GM23338 (cell line): ENCODE results near the gene BBX. TPM values are rescaled to one million over a fixed set of nuclear protein-coding genes. Genes with fewer than 3 reads are reported as not detected.

Source experiments
- ATAC-seq: fragments of 200-7000 bp; cut with Tn5 transposase; 3 replicates; pipeline ENCODE4 v1.9.1; 2020
- DNase-seq: peaks from one replicate; pipeline ENCODE4 v3.0.0-alpha.2; 2015; ENCODE audit warnings: low spot score
- H2AFZ ChIP-seq: fragments of 200-600 bp; sonication (generic); 2 replicates; pipeline ENCODE4 v1.8.0; 2016; ENCODE audit warnings: antibody characterized with exemption, mild to moderate bottlenecking, moderate library complexity
- H3F3A ChIP-seq: fragments of 200-600 bp; sonication (generic); replicated peaks from 2 replicates; pipeline ENCODE4 v1.8.0; 2017; ENCODE audit warnings: antibody characterized with exemption, mixed run types, low read depth
- H3K27ac ChIP-seq: fragments of 200-600 bp; sonication (generic); 2 replicates; pipeline ENCODE4 v1.6.1; 2016; ENCODE audit warnings: low read depth
- H3K27me3 ChIP-seq: fragments of 200-600 bp; sonication (generic); 2 replicates; pipeline ENCODE4 v1.8.0; 2016; ENCODE audit warnings: mild to moderate bottlenecking, mixed run types, moderate library complexity; ENCODE audit not compliant: insufficient read depth
- H3K36me3 ChIP-seq: fragments of 200-600 bp; sonication (generic); 2 replicates; pipeline ENCODE4 v1.8.0; 2016; ENCODE audit warnings: mild to moderate bottlenecking; ENCODE audit not compliant: insufficient read depth
- H3K4me1 ChIP-seq: fragments of 200-600 bp; sonication (generic); 2 replicates; pipeline ENCODE4 v1.8.0; 2016; ENCODE audit warnings: mild to moderate bottlenecking, moderate library complexity; ENCODE audit not compliant: insufficient read depth
- H3K4me2 ChIP-seq: fragments of 200-600 bp; sonication (generic); 2 replicates; pipeline ENCODE4 v1.7.1; 2017; ENCODE audit warnings: mixed run types
- H3K4me3 ChIP-seq: fragments of 200-600 bp; sonication (generic); 2 replicates; pipeline ENCODE4 v1.6.1; 2016; ENCODE audit warnings: mixed run types
- H3K79me2 ChIP-seq: fragments of 200-600 bp; sonication (generic); replicated peaks from 2 replicates; pipeline ENCODE4 v1.8.0; 2017; ENCODE audit warnings: mild to moderate bottlenecking; ENCODE audit not compliant: insufficient read depth
- H3K9me2 ChIP-seq: fragments of 200-600 bp; sonication (generic); 2 replicates; pipeline ENCODE4 v1.8.0; 2017; ENCODE audit not compliant: insufficient read depth
- H4K20me1 ChIP-seq: fragments of 200-600 bp; sonication (generic); replicated peaks from 2 replicates; pipeline ENCODE4 v1.8.0; 2017; ENCODE audit warnings: mild to moderate bottlenecking; ENCODE audit not compliant: insufficient read depth
- H3K27ac Mint-ChIP-seq: 2 replicates; pipeline ENCODE4 v1.8.0; 2020; ENCODE audit warnings: inconsistent platforms, mild to moderate bottlenecking, moderate library complexity, mixed read lengths
- H3K27me3 Mint-ChIP-seq: 3 replicates; pipeline ENCODE4 v1.8.0; 2022; ENCODE audit warnings: low read depth, mild to moderate bottlenecking, moderate library complexity, mixed read lengths, inconsistent platforms; ENCODE audit not compliant: insufficient read depth, poor library complexity
- H3K36me3 Mint-ChIP-seq: 3 replicates; pipeline ENCODE4 v1.8.0; 2021; ENCODE audit warnings: low read depth, mild to moderate bottlenecking, inconsistent platforms, moderate library complexity, mixed read lengths
- H3K4me1 Mint-ChIP-seq: 3 replicates; pipeline ENCODE4 v1.8.0; 2020; ENCODE audit warnings: mild to moderate bottlenecking, inconsistent platforms, mixed read lengths
- H3K4me3 Mint-ChIP-seq: 3 replicates; pipeline ENCODE4 v1.8.0; 2021; ENCODE audit warnings: moderate library complexity, mild to moderate bottlenecking, inconsistent platforms, mixed read lengths
- H3K9me3 Mint-ChIP-seq: 3 replicates; pipeline ENCODE4 v1.8.0; 2020; ENCODE audit warnings: moderate library complexity, mild to moderate bottlenecking, inconsistent platforms, mixed read lengths
- CTCF ChIP-seq, 2 experiments: fragments of 200-600 bp in 1 of 2; sonication (generic) in 1 of 2; conservative IDR thresholded peaks; 2 replicates each; pipeline versions ENCODE4 v1.5.1 to v1.6.1; 2016 to 2017; ENCODE audit warnings: antibody characterized with exemption in 2 of 2, low read depth in 2 of 2, mild to moderate bottlenecking in 2 of 2, moderate library complexity in 1 of 2
- EZH2phosphoT487 ChIP-seq: fragments of 200-600 bp; sonication (generic); IDR thresholded peaks from one replicate; pipeline ENCODE4 v1.8.1; 2018; ENCODE audit warnings: antibody characterized with exemption; ENCODE audit not compliant: unreplicated experiment
- POLR2AphosphoS5 ChIP-seq: IDR thresholded peaks from 2 replicates; pipeline ENCODE4 v1.6.1; 2016; ENCODE audit warnings: antibody characterized with exemption, low read depth
- STAT1 ChIP-seq: IDR thresholded peaks from one replicate; pipeline ENCODE4 v1.6.1; 2016; ENCODE audit warnings: antibody characterized with exemption; ENCODE audit not compliant: unreplicated experiment
- ZNF114 ChIP-seq: fragments of 250-450 bp; sonication (Bioruptor Pico); IDR thresholded peaks from 2 replicates; pipeline ENCODE4 v1.5.0; 2020; ENCODE audit warnings: mild to moderate bottlenecking, moderate library complexity
- ZNF331 ChIP-seq: fragments of 250-450 bp; sonication (Bioruptor Pico); IDR thresholded peaks from 2 replicates; pipeline ENCODE4 v1.5.0; 2020; ENCODE audit warnings: low read depth, mild to moderate bottlenecking, moderate library complexity
- ZNF462 ChIP-seq: fragments of 250-450 bp; sonication (Bioruptor Pico); IDR thresholded peaks from 2 replicates; pipeline ENCODE4 v1.5.0; 2020; ENCODE audit warnings: mild to moderate bottlenecking, moderate library complexity
- polyA plus RNA-seq: library from polyadenylated mRNA; unstranded; fragments of >200 nt; fragmentation: Nextera tagmentation; extraction: Ambion mirVana; gene quantifications from 2 replicates; pipeline ENCODE4 v1.2.1, GENCODE V29; 2016
- total RNA-seq: library from RNA; depleted of rRNA; stranded (reverse); fragments of >200 nt; shearing (Covaris generic); gene quantifications from 2 replicates; pipeline ENCODE4 v1.2.3, GENCODE V29; 2014

BBX gene
- total and polyA plus RNA-seq, 2 experiments from 2014 or later = 35.2 to 44.1 TPM

GRCh38 chr3:107740992-107741896 lies 218.5 kb downstream of the BBX start:
- Histone ChIP-seq H3K36me3 (no peaks in the 10 kb centered on the region), H4K20me1 (no peaks in the 10 kb centered on the region), H3K27ac (no peak overlapping the region), H3K27me3 (no peaks in the 10 kb centered on the region), H3K79me2 (no peaks in the 10 kb centered on the region), H3F3A (no peaks in the 10 kb centered on the region), H3K4me3 (no peak overlapping the region), H3K9me2 (no peaks in the 10 kb centered on the region), H2AFZ (no peak overlapping the region), H3K4me1 (peaks cover 9% of the 10 kb centered on the region; the same call in 1 of the 2 replicates), H3K4me2 (no peak overlapping the region)
- TF ChIP-seq ZNF114 (no peak), CTCF (conservative IDR thresholded peaks at IDR 0.05; ENCODE audit: low read depth in 2 of 2) (peak; percentile 45 to 66), STAT1 (no peak), EZH2phosphoT487 (no peak), ZNF331 (no peak), POLR2AphosphoS5 (no peak), ZNF462 (CRISPR knock-in tag) (no peak)
- ATAC-seq (no peak), DNase-seq (peak; percentile 51)
- Mint-ChIP-seq H3K9me3 (no peaks in the 10 kb centered on the region), H3K4me1 (peaks cover 13% of the 10 kb centered on the region), H3K4me3 (no peak overlapping the region), H3K27me3 (no peaks in the 10 kb centered on the region), H3K36me3 (no peaks in the 10 kb centered on the region; the same call in 2 of the 3 replicates), H3K27ac (no peak overlapping the region)
